ENCODE data around the gene SLC22A16. TPM values are rescaled to one million over a fixed set of nuclear protein-coding genes. Genes with fewer than 3 reads are reported as not detected.
"Not testable (repeated sequence)": the region's sequence is repeated elsewhere in the genome, so short reads cannot be mapped to it uniquely, and the experiment has no call there.

The SLC22A16 gene
- total and polyA plus RNA-seq, 2 of the 13 experiments (the other 11 are each of a cell fraction or from before 2014, with no cell fraction given) = 0.04 TPM; not detected in 1

GRCh38 chr6:110514818-110515217, 38.4 kb upstream of the SLC22A16 start (continued):
- TF ChIP-seq ZNF609 (CRISPR knock-in tag; IDR thresholded peaks at IDR 0.05; ENCODE audit: borderline replicate concordance) = no peak

GRCh38 chr6:110512991-110513390, 36.6 kb upstream of the SLC22A16 start:
- CTCF ChIA-PET (ENCODE audit: low intra/inter-chr PET ratio, low total read pairs) = no interaction called here

GRCh38 chr6:110512549-110512948, 36.1 kb upstream of the SLC22A16 start:
- POLR2A ChIA-PET; H3K36me3 ChIP-seq (replicated peaks in 1 of 2; ENCODE audit: control insufficient read depth in 1 of 2, insufficient read depth in 2 of 2, low read length in 2 of 2); intact Hi-C loops (cut with micrococcal nuclease; ENCODE audit: unreplicated experiment); DNase-seq (ENCODE audit: low spot score); BruUV-seq (replicated peaks); H3K27ac ChIP-seq (ENCODE audit: extremely low read length, insufficient read depth, low read length); H4K20me1 ChIP-seq (ENCODE audit: insufficient read depth, low read length); H3K27me3 ChIP-seq (ENCODE audit: control insufficient read depth in 1 of 2, insufficient read depth in 2 of 2, low read length in 2 of 2); in situ Hi-C loops (cut with HindIII; ENCODE audit: extremely low pct_ligation_motif_present, low pct_unique_long_range_greater_than_20kb); H3K4me2 ChIP-seq (ENCODE audit: low read depth, low read length); CTCF ChIA-PET (ENCODE audit: low intra/inter-chr PET ratio, low total read pairs); FAIRE-seq; H3K4me3 ChIP-seq (replicated peaks in 1 of 3; ENCODE audit: insufficient read depth in 1 of 3, low read depth in 2 of 3, low read length in 3 of 3); H3K9ac ChIP-seq (ENCODE audit: insufficient read depth, low read depth, low read length); ATAC-seq; H3K79me2 ChIP-seq (ENCODE audit: insufficient read depth, low read length); H3K9me3 ChIP-seq (ENCODE audit: low read length); H2AFZ ChIP-seq (ENCODE audit: low read length): not testable (repeated sequence)
- H3K4me1 ChIP-seq (ENCODE audit: insufficient read depth, low read length) = peaks cover 21% of the 10 kb centered on the region

More at GRCh38 chr6:110512991-110513390, 36.6 kb upstream of the SLC22A16 start:
- ATAC-seq = no peak
- Histone ChIP-seq H3K9ac (ENCODE audit: insufficient read depth, low read depth, low read length) (no peak overlapping the region), H3K36me3 (replicated peaks in 1 of 2; ENCODE audit: control insufficient read depth in 1 of 2, insufficient read depth in 2 of 2, low read length in 2 of 2) (no peaks in the 10 kb centered on the region), H3K79me2 (ENCODE audit: insufficient read depth, low read length) (no peaks in the 10 kb centered on the region), H3K27me3 (ENCODE audit: control insufficient read depth in 1 of 2, insufficient read depth in 2 of 2, low read length in 2 of 2) (no peaks in the 10 kb centered on the region), H2AFZ (ENCODE audit: low read length) (no peak overlapping the region), H4K20me1 (ENCODE audit: insufficient read depth, low read length) (no peaks in the 10 kb centered on the region), H3K4me1 (ENCODE audit: insufficient read depth, low read length) (peaks cover 25% of the 10 kb centered on the region), H3K9me3 (ENCODE audit: low read length) (no peaks in the 10 kb centered on the region), H3K4me2 (ENCODE audit: low read depth, low read length) (no peak overlapping the region), H3K27ac (ENCODE audit: extremely low read length, insufficient read depth, low read length) (no peak overlapping the region), H3K4me3 (replicated peaks in 1 of 3; ENCODE audit: insufficient read depth in 1 of 3, low read depth in 2 of 3, low read length in 3 of 3) (no peak overlapping the region)
- FAIRE-seq = no peak
- DNase-seq (ENCODE audit: low spot score) = no peak
- intact Hi-C loops (cut with micrococcal nuclease; ENCODE audit: unreplicated experiment) = no loop called here
- TF ChIP-seq TCF12 (IDR thresholded peaks at IDR 0.05) = no peak
- TF ChIP-seq TCF12 (CRISPR knock-in tag; IDR thresholded peaks at IDR 0.05) = no peak
- 0 out of 2 replicates have a peak, but pooled peaks have one; percentile 0 for TF ChIP-seq CEBPB (IDR thresholded peaks at IDR 0.05; ENCODE audit: borderline replicate concordance, low read depth, low read length)
- BruUV-seq (replicated peaks) = no TSS peak
- in situ Hi-C loops (cut with HindIII; ENCODE audit: extremely low pct_ligation_motif_present, low pct_unique_long_range_greater_than_20kb) = no loop called here
- POLR2A ChIA-PET = no interaction called here

Measured in HepG2 (cell line).